GM12872 (cell line): ENCODE results near the gene ATG9B.

ENCODE experiments used
- CTCF ChIP-seq: IDR thresholded peaks from 3 replicates; pipeline ENCODE4 v1.5.1; 2011; ENCODE audit warnings: low read depth, mild to moderate bottlenecking, low read length, moderate library complexity; ENCODE audit not compliant: insufficient read depth

Gene ATG9B

GRCh38 chr7:150996376-150997074 is 27.8 kb downstream of the ATG9B start:
- no peak for TF ChIP-seq CTCF

DNA sequence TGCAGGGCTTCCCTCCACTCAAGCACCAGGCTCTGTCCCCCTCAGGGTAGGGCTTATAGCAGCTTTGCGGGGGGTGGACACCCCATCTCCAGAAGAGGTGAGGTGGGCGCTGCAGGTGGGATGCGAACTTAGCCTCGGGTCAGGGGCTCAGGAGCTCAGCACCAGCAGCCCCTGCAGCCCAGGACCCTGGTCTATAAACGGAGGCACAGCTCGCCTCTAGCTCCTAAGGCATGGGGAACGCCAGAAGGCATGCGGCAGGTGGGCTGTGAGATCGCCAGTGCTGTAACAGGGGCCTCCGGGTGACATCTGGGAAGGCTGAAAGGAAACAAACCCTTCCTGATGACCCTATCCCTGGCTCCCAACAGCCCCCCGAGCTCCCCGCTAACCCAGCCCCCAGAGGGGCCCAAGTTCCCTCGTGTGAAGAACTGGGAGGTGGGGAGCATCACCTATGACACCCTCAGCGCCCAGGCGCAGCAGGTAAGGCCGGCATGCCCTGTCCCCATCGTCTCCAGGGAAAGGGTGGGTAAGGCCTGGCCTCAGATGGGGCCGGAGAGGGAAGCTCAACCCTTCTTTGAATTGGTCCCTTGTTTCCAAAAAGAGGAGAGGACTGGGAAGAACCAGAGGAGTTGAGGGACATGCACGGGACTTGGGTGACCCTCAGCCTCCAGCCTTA is 29.3 kb downstream of the ATG9B start:
- TF ChIP-seq CTCF, result no peak

- TF ChIP-seq CTCF, result no peak
Measured at GRCh38 chr7:150994141-150994837, 30.0 kb downstream of the ATG9B start.

- TF ChIP-seq CTCF, result no peak
Measured at GRCh38 chr7:150993511-150993910, 30.8 kb downstream of the ATG9B start.

- TF ChIP-seq CTCF, result no peak
Measured at GRCh38 chr7:150992833-150993302, 31.4 kb downstream of the ATG9B start.

- TF ChIP-seq CTCF, result no peak
Measured at GRCh38 chr7:150992051-150992640, 32.1 kb downstream of the ATG9B start.
